Inferior parietal cortex (tissue), 1 donor: Measurements from ENCODE around the gene ACVR1C.
"Not testable (repeated sequence)": the region's sequence is repeated elsewhere in the genome, so short reads cannot be mapped to it uniquely, and the experiment has no call there.

ENCODE experiments used
- DNase-seq: peaks from one replicate; pipeline ENCODE4 v3.0.0-alpha.2; 2016; ENCODE audit errors: extremely low spot score

Gene ACVR1C

GRCh38 chr2:157574165-157574564 lies 54.5 kb downstream of the ACVR1C start:
- DNase-seq = no peak

GRCh38 chr2:157572725-157573124 lies 55.9 kb downstream of the ACVR1C start:
- no peak for DNase-seq

GRCh38 chr2:157566623-157567022 lies 62.0 kb downstream of the ACVR1C start:
- DNase-seq = not testable (repeated sequence)

GRCh38 chr2:157566113-157566512 lies 62.6 kb downstream of the ACVR1C start:
- DNase-seq = not testable (repeated sequence)

- DNase-seq = no peak
These were observed 63.1 kb downstream of the ACVR1C start for GRCh38 chr2:157565550-157565949.

- no peak for DNase-seq
These were observed 68.8 kb downstream of the ACVR1C start for GRCh38 chr2:157559890-157560289.

- DNase-seq = no peak
These were observed 69.2 kb downstream of the ACVR1C start for GRCh38 chr2:157559461-157559860.

GRCh38 chr2:157559061-157559460 lies 69.6 kb downstream of the ACVR1C start:
- no peak for DNase-seq

GRCh38 chr2:157557770-157558169 lies 70.9 kb downstream of the ACVR1C start:
- no peak for DNase-seq

- no peak for DNase-seq
These were observed 88.6 kb downstream of the ACVR1C start for GRCh38 chr2:157540102-157540501.

GRCh38 chr2:157538064-157538463 lies 90.6 kb downstream of the ACVR1C start:
- DNase-seq = no peak

- DNase-seq = no peak
These were observed 91.8 kb downstream of the ACVR1C start for GRCh38 chr2:157536815-157537214.

GRCh38 chr2:157528963-157529751 lies 99.5 kb downstream of the ACVR1C start:
- no peak for DNase-seq

GRCh38 chr2:157526070-157526469 lies 102.6 kb downstream of the ACVR1C start:
- no peak for DNase-seq

- DNase-seq = no peak
These were observed 105.1 kb downstream of the ACVR1C start for GRCh38 chr2:157523270-157524247.

- not testable (repeated sequence) for DNase-seq
These were observed 113.7 kb downstream of the ACVR1C start for GRCh38 chr2:157514966-157515365.

GRCh38 chr2:157509744-157510143 lies 118.9 kb downstream of the ACVR1C start:
- DNase-seq = peak; percentile 38

- no peak for DNase-seq
These were observed 120.0 kb downstream of the ACVR1C start for GRCh38 chr2:157508676-157509075.

GRCh38 chr2:157506586-157506985 lies 122.1 kb downstream of the ACVR1C start:
- no peak for DNase-seq

GRCh38 chr2:157504623-157505022 lies 124.0 kb downstream of the ACVR1C start:
- no peak for DNase-seq

- no peak for DNase-seq
These were observed 127.6 kb downstream of the ACVR1C start for GRCh38 chr2:157501026-157501425.

- no peak for DNase-seq
These were observed 128.3 kb downstream of the ACVR1C start for GRCh38 chr2:157500334-157500733.

GRCh38 chr2:157498483-157498882 lies 130.2 kb downstream of the ACVR1C start:
- DNase-seq = no peak
